HL-60/S4 treated with retinoic acid at 250 ng/mL for 4 days and 3 days (cell line): ENCODE results near the gene SMAD6.

ENCODE experiments used
- in situ Hi-C: fragments of 300-500 bp; cut with MboI; formaldehyde crosslinking; loops from 2 replicates; pipeline ENCODE4 v1.7.0; 2022; ENCODE audit warnings: low sequenced_read_pairs

The SMAD6 gene

GRCh38 chr15:66771351-66771650, 69.3 kb downstream of the SMAD6 start:
- in situ Hi-C loops = no loop called here

- in situ Hi-C loops = no loop called here
Measured at GRCh38 chr15:66772604-66773128, 70.6 kb downstream of the SMAD6 start.

- in situ Hi-C loops = no loop called here
Measured at GRCh38 chr15:66773129-66773873, 71.3 kb downstream of the SMAD6 start.

GRCh38 chr15:66774001-66774814, 72.2 kb downstream of the SMAD6 start:
- in situ Hi-C loops = no loop called here

- in situ Hi-C loops = no loop called here
Measured at GRCh38 chr15:66775127-66776105, 73.4 kb downstream of the SMAD6 start.

- in situ Hi-C loops = no loop called here
Measured at GRCh38 chr15:66777054-66777453, 75.0 kb downstream of the SMAD6 start.

- in situ Hi-C loops = no loop called here
Measured at GRCh38 chr15:66777596-66778313, 75.7 kb downstream of the SMAD6 start.

- in situ Hi-C loops = no loop called here
Measured at GRCh38 chr15:66778314-66778665, 76.3 kb downstream of the SMAD6 start.

GRCh38 chr15:66778716-66779115, 76.7 kb downstream of the SMAD6 start:
- in situ Hi-C loops = no loop called here

- in situ Hi-C loops = no loop called here
Measured at GRCh38 chr15:66779331-66780009, 77.4 kb downstream of the SMAD6 start.

GRCh38 chr15:66780172-66780972, 78.3 kb downstream of the SMAD6 start:
- in situ Hi-C loops = no loop called here

- in situ Hi-C loops = no loop called here
Measured at GRCh38 chr15:66780973-66781718, 79.1 kb downstream of the SMAD6 start.

GRCh38 chr15:66782785-66783184, 80.7 kb downstream of the SMAD6 start:
- in situ Hi-C loops = no loop called here

- in situ Hi-C loops = no loop called here
Measured at GRCh38 chr15:66783314-66783713, 81.3 kb downstream of the SMAD6 start.

GRCh38 chr15:66783725-66784124, 81.7 kb downstream of the SMAD6 start:
- in situ Hi-C loops = no loop called here

- in situ Hi-C loops = no loop called here
Measured at GRCh38 chr15:66784174-66784573, 82.1 kb downstream of the SMAD6 start.

- in situ Hi-C loops = no loop called here
Measured at GRCh38 chr15:66785637-66786036, 83.6 kb downstream of the SMAD6 start.

GRCh38 chr15:66786222-66786621, 84.2 kb downstream of the SMAD6 start:
- in situ Hi-C loops = no loop called here
